ENCODE data around the gene SCNM1. TPM values are rescaled to one million over a fixed set of nuclear protein-coding genes. Genes with fewer than 3 reads are reported as not detected.

SCNM1 gene, protein sequence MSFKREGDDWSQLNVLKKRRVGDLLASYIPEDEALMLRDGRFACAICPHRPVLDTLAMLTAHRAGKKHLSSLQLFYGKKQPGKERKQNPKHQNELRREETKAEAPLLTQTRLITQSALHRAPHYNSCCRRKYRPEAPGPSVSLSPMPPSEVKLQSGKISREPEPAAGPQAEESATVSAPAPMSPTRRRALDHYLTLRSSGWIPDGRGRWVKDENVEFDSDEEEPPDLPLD
- total RNA-seq, result 9.4 TPM

DNA sequence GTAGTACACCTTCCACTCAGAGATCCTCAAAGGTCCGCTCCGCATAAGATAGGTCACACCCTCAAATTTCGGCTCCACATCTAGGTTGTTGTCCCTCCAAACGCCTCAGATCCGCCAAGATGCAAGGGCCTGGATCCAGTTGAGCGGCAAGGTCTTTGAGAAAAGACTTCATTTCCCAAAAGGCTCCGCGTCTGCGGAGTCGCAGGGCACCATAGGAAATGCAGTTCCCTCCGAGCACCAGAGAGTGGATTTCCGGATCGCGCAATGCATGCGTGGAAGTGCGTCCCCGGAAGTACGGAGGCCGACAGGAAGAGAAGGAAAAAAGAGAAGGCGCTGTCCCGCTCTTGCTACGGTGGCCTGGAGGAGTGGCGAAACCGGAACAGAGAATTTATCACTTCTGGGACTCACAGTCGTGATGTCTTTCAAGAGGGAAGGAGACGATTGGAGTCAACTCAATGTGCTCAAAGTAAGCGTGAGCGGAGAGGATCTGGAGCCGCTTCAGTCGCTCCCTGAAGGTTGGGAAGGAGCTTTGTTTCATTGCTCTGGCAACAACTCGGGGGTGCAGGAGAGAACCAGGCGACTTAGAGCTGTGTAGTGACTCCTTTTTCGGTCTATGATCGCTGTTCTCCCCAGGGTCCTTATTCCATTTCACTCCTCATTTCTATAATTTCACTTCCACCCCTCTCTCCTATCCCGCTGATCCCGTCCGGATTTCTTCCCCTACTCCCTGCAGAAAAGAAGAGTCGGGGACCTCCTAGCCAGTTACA, at the start of gene SCNM1, which contains the start of gene LYSMD1:
Gene SCNM1 (plus strand): TSS at position 407 of the 767 bp plus-strand sequence. CDS start 9 bp downstream, at position 416.
Gene LYSMD1 (minus strand): TSS at position 165 of the 767 bp plus-strand sequence. CDS start 644 bp downstream, outside the sequence.
- DNase-seq (ENCODE audit: low spot score), result peak; percentile 99

DNA sequence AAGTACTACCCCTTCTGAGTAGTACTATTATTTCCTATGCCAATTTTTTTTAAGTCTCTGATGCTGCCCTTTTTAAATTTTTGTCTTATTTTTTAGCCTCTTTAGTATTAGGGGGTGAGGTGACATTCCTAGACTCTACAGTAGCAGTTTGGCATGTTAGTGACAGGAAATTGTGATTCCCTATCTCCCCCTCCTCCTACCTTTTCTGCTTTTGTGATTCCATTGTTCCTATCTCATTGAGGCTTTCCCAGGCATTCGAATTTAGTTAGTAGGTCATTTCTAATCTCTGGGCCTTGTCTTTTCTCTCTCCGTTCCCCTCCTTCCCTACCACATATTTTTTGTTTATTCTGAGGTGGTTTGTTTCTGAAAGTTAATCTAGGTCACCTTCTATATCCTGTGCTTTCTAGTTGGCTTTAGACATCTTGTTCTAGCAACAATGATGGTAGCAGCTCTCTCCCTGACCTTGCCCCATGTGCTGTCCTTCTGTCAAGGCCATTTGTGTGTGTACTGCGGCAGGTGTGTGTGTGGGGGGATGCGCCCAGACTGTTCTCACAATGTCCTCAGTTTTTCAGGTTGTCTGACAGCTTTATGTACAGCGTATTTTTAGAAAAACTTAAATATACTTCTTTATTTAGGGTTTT, 41.1 kb upstream of the SCNM1 start:
- ATAC-seq (no peak), DNase-seq (ENCODE audit: low spot score) (no peak)

More for the DNA sequence above, at the start of gene SCNM1, which contains the start of gene LYSMD1:
- peak; percentile 92 for ATAC-seq

DNA sequence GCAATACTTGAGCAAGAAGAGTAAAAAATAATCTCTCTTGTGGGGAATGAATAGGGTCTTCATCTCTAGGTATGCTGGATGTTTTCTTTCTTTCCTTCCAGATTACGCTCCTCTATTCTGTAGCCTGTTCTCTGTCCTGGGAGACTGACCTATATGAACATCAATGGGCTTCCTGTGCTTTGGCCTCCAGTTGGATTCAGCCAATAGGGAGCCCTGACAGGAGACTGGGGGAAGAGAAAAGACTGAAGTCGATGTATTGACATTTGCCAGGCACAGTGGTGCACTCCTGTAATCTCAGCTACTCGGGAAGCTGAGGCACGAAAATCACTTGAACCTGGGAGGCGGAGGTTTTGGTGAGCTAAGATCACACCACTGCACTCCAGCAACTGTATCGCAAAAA, 37.1 kb upstream of the SCNM1 start:
- ATAC-seq (no peak), DNase-seq (ENCODE audit: low spot score) (no peak)

DNA sequence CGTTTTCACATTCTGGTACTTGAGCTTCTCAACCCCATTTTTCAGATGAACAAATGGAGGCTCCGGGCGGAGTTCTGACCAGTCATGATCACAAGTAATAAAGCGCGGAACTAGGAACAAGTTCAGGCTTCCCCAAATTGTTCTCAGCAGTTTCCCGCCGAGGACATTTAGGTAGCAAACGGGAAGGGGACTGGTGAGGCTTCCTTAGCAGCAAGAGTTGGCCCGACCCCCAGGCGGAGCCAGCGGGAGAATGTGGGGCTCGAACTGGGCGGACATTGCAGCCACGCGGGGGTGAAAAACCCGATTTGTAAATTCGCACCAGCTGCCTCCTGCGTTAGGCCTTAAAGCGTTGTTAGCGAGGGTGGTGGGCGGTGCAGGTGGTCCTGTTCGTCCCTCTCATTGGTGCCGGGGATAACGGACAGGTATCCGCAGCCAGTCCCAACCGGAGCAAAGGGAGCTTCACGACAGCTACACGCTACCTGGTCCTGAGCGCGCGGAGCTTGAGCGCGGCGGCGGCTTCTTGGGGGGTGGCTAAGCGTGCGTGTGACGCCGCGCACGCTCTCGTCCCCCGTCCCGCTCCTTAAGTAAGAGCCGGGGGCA, 34.9 kb upstream of the SCNM1 start:
- peak; percentile 76 for DNase-seq (ENCODE audit: low spot score)
- peak; percentile 78 for ATAC-seq

DNA sequence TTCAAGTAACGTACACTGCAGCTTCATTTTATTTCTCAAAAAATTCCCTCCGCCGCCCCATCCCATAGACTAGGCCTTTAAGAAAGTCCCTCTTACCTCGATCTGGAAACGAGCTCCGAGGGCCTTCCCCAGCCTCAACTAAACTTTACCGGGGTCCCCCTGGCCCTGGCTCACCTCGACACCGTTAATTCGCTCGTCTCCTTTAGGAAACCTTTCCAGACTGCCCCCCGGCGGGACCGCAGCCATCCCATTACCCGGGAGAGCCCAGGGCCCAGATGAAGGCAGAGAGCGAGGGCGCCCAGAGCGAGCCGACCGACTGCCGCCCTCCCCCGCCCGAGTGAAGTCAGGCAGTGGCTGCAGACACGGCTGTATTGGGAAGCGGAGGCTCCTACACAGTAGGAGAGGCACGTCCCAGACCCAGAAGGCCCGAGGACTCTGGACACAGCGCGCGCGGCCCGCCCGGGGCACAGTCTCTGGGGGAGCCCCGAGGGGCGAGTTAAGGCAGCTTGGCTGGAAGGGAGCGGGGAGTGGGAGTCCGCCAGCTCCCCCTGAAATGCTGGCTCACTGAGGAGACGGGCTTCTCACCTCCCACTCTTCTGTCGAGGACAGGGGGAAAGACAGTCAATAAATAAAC, 34.1 kb upstream of the SCNM1 start:
- ATAC-seq, result peak; percentile 7
- DNase-seq (ENCODE audit: low spot score), result no peak

DNA sequence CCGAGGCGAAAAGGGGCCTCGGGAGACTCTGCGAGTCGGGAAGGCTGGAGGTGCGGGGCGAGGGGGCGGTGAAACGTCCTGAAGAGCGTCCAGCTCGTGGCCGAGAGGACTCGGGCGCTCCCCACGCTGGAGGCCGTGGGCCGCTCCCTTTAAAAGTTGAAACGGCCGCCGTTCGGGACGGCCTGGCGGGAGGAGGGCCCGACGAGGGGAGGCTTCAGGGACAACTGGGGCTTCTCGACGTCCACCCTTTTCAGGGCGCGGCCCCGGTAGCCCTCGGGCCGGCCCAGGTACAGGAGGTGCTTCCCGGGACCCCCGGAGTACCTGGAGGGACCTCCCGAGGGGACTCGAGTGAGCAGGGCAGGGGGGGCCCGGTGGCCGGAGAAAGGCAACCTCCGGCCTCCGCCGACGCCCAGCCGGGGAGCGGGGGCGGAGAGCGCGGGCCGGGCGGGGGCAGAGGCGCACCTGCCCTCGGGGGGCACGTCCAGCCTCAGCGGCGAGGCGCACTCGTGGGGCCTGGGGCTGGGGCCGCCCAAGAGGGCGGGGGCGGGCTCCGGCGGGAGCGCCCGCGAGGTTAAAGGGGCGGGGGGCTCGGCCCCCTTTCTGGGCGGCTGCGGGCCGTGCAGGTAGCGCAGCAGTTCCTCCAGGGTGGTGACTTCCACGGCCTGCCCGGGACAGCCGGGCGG, 33.5 kb upstream of the SCNM1 start:
- no peak for DNase-seq (ENCODE audit: low spot score)
- no peak for ATAC-seq

DNA sequence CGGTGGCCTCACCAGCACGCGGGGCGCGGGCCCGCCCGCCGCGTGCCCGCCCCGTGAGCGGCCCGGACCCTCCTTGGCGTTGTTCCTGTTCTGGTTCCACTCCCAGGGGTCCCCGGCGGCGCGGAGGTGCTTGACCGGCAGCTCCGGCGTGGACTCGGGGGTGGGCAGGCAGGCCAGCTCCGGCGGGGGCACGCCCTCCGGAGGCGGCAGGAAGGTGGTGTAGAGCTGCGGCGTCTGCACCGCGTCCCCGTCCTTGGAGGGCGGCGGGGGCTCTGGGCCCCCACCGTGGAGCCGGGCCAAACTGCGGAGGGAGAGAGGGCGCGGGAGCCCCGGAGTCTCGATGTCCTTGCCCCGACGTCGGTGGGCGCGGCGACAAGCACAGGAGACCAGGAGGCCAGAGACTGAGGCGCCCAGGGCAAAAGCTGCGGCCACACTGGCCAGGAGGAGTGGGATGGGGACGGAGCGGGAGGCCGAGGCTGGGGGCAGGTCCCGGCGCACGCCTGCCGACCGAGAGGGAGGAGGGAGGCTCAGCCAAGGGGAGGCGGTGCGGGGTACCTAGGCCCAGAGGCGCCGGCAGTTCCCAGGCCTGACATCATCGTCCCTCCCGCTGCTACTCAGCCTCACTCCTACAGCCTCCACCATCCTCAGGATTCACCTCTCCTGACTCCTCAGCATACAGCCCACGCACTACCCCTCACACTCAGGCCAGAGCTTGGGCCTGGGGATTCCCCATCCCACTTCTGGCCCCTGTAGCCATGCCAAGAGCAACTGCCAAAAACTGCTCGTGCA, 32.7 kb upstream of the SCNM1 start:
- ATAC-seq (no peak), DNase-seq (ENCODE audit: low spot score) (no peak)

DNA sequence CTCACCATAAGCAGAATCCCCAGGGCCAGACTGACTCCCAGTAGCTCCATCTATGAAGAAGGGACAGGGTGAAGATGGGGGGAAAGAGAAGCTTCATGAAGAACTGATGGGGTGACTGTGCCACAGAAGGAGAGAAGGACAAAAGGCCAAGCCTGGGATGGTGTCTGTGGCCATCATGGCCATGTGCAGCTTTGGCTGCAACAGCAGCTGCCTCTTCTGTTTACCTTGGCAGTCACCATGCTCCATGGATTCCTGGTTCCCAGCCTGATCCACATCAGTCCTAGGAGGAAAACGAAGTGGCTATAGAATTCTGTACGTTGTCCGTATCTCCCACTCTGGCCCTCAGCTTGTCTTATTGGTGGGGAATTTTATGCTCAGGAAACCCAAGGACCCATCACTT, 31.5 kb upstream of the SCNM1 start:
- ATAC-seq, result peak; percentile 79
- DNase-seq (ENCODE audit: low spot score), result no peak

DNA sequence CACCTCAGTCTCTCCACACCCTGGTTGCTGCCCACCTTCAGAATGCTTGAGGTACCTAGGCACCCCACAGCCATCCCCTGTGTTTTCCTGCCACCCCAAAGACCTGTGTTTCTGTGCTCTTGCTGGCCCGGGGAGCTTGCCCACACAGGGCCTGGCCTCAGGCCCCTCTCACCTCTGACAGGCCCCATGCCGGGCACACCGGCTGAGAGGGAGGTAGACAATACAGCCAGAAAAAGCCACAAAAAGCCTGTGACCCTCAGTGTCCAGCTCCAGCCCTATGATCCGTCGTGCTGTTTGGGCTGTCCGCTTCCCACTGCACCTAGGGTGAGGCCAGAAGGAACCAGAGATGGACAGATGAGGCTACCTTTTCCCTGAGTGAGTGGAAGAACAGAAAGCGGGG, 31.0 kb upstream of the SCNM1 start:
- no peak for DNase-seq (ENCODE audit: low spot score)
- no peak for ATAC-seq

DNA sequence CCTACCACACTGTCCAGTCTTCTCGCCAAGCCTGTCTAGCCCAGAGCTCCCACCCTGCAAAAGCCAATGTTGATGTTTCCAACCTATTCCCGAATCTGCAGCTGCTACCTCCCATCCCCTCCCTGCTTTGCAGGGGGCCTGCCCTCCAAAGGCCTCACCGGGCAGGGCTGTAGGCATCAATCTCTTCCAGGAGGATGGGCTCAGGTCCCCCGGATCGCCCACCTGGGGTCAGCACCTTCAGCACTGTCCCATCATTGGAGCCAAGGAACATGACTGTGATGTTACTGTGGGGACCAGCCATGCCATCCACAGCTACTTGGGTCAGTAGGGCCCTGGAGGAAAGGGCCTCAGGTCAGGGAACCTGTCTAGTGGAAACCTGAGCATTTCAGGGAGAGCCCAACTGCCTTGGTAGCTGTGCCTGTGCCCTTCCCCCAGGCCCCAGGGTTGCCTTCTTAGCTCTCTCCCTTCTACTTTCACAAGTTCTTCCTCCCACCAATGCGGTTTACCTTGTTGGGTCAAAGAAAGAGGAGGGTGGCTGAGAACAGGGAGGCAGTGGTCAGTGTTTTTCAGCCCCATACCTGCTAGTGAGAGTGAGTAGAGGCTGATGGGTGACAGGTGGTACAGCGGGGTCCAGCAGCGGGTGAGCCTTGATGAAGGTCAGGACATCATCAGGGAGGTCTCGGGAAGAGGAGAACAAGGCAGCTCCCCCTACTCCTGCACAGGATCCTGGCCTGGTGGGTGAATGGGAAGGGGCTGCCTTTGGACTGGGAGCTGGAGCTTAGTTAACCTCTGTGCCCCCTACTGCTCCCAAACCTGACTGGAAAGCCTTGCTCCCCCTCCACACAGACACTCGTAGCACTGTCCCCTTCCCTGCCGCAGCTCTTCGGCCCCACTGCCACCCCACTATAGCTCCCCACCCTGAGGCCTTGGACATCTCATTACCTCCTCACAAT, 30.2 kb upstream of the SCNM1 start:
- no peak for DNase-seq (ENCODE audit: low spot score)

DNA sequence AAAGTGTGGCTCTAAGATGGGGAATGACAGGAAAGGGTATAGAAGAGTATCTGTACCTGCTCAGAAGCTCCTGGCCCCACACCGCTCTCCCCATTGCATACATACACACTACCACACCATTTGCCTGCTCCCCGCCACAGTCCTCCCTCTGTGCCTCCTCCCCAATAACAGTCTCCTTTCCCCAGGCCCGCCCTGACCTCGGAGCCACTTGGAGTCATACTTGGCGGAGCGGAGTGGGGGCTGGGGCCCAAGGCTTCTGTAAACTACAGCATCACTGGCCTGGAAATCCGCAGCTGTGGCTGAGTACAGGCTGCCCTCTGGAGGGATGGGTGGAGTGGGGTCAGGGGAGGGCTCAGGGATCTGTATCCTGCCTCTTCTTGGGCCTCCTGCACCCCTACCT, 28.2 kb upstream of the SCNM1 start:
- DNase-seq (ENCODE audit: low spot score) (no peak), ATAC-seq (no peak)

More for the DNA sequence above, 30.2 kb upstream of the SCNM1 start:
- ATAC-seq, result no peak

DNA sequence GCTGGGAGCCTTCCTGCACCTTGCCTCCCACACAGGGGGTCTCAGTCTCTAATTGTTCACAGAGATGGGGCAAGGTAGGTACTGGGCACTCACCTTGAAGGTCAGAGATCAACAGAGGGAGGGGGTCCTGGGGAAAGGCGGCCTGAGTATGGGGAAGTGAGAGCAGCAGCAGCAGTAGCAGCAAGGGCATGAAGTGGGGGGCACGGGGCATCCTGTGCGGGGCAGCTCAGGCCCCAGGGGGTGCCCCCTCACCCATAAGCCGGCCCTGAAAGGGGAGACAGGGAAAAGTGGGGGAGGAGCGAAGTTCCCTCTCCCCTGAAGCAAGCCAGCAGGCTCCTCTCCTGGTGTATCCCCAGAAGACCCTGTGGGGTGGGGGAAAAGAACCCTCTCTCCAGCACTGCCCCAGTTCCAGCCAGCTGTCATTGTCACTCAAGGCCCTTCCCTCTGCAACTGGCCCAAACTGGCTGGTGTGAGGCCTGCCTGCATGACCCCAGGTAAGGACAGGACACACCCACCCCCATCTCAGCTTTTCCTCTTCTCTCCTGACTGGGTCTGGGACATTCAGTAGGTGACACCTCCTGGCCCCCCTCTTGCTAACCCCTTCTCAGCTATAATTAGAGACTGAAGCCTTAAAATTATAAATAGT, 23.4 kb upstream of the SCNM1 start:
- DNase-seq (ENCODE audit: low spot score), result no peak
- ATAC-seq, result no peak

DNA sequence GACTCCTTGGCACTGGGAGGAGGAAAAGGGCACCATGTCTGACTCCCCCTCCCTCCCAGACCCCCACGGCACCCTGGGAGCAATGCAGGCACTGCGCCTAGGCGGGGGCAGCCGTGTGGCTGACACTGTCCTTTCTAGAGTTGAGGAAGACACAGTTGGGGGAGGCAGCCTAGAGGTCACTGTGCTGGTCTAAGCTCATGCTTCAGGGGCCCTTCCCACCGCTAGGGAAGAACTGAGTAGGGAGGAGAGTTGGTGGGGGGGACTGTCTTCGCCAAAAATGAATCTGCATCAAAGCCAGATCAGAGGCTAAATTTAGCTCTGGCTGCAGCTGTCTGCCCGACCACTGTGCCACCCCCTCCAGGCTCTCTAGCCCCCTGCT, 22.9 kb upstream of the SCNM1 start:
- ATAC-seq, result no peak
- DNase-seq (ENCODE audit: low spot score), result no peak

DNA sequence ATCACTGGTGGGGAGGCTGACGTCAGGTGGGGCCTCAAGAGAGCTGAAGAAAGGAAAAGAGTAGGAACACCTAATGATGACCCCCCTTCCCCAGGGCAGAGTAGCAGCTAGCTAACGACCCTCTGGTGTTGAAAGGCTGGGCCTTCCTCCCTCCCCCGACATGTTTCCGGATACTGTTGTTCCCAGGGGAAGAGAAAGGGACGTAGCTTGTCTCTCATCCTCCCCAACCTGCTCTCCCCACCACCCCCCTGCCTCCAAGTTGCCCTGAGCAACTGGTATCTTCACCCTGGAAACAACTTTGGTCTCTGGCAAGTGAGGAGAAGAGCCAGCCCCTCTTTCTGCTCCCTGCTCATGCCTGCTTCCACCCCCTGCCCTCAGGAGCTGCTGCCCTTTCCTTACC, 22.0 kb upstream of the SCNM1 start:
- DNase-seq (ENCODE audit: low spot score) (no peak), ATAC-seq (no peak)

DNA sequence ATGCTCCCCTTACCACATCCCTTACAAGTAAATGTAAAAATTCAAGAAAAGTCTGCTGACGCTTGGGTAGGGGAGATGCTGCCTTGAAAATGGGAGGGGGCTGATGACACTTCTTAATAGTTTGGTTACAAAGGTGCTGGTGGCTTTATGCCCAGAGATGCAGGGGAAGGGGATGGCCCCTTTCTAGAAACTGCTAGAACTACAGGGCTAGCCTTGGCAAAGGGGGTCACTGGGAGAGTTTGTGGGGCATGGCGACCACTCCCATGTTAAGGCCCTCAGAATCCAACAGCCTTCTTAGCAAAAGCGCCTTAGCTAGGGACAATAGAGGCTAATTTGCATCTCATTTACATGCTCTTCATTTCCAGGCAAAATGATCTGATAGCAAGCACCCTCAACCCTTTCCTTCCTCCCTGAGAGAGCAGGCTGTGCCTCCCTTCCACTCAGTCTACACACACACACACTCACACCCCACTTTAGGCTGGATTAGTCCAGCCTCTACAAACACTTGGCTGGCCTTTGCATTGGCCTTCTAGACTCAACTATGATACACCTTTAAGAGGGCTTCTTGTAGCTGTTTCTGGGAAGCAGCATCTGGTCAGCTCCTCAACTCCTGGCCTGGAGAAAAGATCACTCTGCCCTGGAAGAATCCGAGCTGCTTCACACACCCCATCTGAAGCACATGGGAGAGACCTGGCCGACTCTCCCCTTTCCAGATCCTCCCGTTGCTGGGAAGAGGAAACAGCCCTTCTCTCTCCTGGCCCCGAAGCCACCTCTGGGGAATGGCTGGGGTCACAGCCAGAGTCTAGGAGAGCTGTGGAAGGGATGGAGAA, 21.3 kb upstream of the SCNM1 start:
- DNase-seq (ENCODE audit: low spot score) (no peak), ATAC-seq (no peak)

DNA sequence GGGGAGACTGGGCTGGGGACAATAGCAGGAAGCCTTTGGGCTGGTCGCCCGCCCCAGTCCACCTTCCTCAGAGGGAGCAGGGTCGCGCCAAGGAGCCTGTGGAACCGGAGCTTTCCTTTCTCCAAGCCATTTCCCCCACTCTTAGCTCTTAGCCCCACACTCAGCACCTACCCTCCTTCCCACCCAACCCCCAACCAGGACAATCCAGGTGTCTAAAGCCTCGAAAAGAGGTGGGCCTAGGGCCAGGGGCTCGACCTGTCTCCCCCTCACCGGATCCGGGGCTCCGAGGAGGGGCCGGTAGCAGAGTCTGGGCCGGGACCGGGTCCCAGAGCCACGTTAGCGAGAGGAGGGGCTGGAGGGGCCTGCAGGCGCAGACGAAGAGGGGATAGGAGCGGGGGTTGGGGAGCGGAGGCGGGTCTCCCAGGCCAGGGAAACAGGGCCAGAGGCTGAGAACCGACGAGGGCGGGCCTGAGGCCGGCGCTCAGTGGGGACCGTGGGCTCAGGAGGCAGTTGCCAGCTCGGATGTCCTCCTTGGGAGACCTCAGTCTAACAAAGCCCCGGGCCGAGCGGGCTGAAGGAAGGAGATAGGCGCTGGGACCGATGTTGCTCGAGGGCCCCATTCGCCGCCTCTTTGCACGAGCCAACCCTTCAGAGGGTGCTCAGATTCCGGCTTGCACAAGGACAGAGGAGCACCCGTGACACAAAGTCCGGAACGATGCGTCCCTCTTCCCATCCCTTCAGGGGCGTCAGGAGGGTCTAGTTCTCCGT, 20.5 kb upstream of the SCNM1 start:
- DNase-seq (ENCODE audit: low spot score), result no peak

More for the DNA sequence above, 20.5 kb upstream of the SCNM1 start:
- no peak for ATAC-seq
